Muscle layer of duodenum (tissue), 2 donors: ENCODE measurements around the gene AKAP5.

Experiments
- H3K27ac ChIP-seq: one replicate; pipeline ENCODE4 v1.7.0; 2013; ENCODE audit warnings: mild to moderate bottlenecking, low read length
- H3K27me3 ChIP-seq: one replicate; pipeline ENCODE4 v1.7.0; 2013; ENCODE audit warnings: low read depth, mild to moderate bottlenecking, control low read depth, low read length
- H3K36me3 ChIP-seq, 2 donors: one replicate each; pipeline ENCODE4 v1.7.0; 2013; ENCODE audit warnings: low read length in 2 of 2, control low read depth in 1 of 2, mild to moderate bottlenecking in 1 of 2; ENCODE audit not compliant: insufficient read depth in 2 of 2, control insufficient read depth in 1 of 2
- H3K4me1 ChIP-seq, 2 donors: one replicate each; pipeline ENCODE4 v1.7.0; 2013; ENCODE audit warnings: low read length in 2 of 2, mild to moderate bottlenecking in 2 of 2, control low read depth in 1 of 2, moderate library complexity in 1 of 2; ENCODE audit not compliant: insufficient read depth in 2 of 2, control insufficient read depth in 1 of 2
- H3K4me3 ChIP-seq, 2 donors: one replicate each; pipeline ENCODE4 v1.7.0; 2013; ENCODE audit warnings: low read length in 2 of 2, low read depth in 1 of 2, mild to moderate bottlenecking in 1 of 2
- H3K9me3 ChIP-seq, 2 donors: one replicate each; pipeline ENCODE4 v1.7.0; 2013; ENCODE audit warnings: low read length in 2 of 2, control low read depth in 1 of 2, mild to moderate bottlenecking in 1 of 2; ENCODE audit not compliant: control insufficient read depth in 1 of 2
- donor health status: healthy.

The AKAP5 gene, protein sequence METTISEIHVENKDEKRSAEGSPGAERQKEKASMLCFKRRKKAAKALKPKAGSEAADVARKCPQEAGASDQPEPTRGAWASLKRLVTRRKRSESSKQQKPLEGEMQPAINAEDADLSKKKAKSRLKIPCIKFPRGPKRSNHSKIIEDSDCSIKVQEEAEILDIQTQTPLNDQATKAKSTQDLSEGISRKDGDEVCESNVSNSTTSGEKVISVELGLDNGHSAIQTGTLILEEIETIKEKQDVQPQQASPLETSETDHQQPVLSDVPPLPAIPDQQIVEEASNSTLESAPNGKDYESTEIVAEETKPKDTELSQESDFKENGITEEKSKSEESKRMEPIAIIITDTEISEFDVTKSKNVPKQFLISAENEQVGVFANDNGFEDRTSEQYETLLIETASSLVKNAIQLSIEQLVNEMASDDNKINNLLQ

DNA sequence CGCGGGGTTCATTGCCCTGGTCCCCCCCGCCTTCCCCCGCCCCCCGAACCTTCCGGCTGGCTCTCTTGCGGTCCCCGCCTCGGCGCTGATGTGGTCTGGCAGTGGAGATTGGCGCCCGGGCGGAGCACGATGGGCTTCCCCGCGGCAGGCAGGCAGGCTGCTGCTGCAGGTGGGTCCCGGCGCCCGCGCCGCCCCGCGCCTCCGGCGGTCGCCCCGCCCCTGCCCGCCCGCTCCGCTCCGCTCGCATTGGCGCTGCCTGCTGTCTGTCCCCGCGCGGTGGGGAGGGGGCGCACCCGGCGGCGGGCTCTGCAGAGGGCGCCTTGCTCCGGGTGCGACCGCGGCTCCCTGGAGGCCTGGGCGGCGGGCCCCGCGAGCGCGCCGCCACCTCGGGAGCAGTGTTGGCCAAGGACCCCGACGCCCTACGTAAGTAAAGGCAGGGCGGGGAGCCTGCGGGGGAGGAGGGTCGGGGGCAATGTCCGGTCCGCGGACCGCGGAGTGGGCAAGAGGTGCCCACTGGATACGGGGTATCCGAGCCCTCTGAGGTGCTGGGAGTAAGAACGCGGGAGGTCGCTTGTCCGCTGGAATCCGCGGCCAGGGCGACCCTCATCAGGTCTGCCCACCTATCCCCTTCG lies at the start of gene AKAP5:
Gene AKAP5 (plus strand): TSS at position 309 of the 632 bp plus-strand sequence. CDS start 2,896 bp downstream, outside the sequence.
- peaks cover 0 to 14% of the 10 kb centered on the region in 2 donors for H3K4me1 ChIP-seq
- no peak within 1 kb of the TSS for H3K27ac ChIP-seq
- H3K4me3 ChIP-seq: peak within 1 kb of the TSS; percentile 67 to 96
- H3K9me3 ChIP-seq: no peaks in the 10 kb centered on the region
- H3K27me3 ChIP-seq: no peaks in the 10 kb centered on the region
- H3K36me3 ChIP-seq: no peaks in the 10 kb centered on the region

DNA sequence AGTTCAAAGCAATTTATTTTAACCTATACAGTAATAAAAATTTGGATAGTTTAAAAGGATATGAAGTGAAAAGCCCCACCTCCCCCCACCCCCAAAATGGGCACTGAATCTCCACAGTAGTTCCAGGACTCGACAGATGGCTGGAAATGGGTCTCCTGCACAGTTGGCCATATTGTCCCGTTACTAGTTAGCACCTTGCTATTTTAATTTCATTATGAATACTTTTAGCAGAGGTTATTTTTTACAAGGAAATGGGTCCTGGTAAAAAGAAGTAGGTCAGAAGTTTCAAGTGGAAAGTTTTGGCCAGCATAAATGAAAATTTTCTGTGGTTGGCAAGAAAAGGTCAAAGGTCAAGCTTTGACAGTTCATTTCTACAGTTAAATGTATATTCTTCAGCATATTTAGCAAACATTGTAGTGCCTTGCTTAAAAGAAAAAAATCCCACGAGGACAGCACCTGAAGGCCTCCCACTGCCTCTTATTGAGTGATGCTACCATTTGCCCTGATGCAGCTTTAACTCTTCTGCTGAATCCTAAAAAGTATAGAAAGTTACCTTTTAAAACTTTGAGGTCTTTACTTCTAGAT lies 48.9 kb upstream of the AKAP5 start:
- H3K36me3 ChIP-seq: peaks cover 41 to 45% of the 10 kb centered on the region in 2 donors
- H3K4me1 ChIP-seq: no peaks in the 10 kb centered on the region
- no peak overlapping the region for H3K27ac ChIP-seq
- H3K4me3 ChIP-seq: no peak overlapping the region
- no peaks in the 10 kb centered on the region for H3K27me3 ChIP-seq
- no peaks in the 10 kb centered on the region for H3K9me3 ChIP-seq

DNA sequence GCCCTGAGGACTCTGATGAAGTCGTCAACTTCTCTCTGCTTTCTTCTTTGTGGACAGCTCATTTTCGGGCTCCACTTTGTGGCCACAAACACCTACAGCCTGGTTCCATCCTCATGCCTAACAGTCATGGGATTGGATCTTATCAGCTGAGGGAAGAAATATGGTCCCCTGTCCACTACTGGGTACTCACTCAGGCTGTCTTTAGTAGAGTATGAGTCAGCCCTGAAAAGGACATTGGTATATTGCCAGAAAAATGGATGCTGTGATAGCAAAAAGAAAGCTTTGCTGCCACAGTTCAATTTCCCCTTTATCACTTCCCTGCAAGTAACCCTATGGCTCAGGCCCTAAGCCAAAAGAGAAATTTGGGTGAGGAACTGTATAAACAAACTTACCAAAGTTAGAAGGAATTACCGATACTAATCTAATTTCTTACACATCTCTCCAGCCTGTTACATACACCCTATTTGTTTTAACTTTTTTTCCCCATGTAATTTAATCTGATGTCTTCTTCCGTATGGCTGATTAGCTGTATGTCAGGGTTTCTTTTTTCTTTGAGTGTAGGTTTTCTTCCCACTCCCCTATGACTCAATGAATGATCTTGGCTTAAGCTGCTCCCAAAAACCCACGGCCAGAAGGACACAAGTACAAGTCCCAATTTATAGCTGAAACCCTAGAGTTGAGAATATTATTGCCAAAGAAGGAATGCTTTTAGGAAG lies 48.1 kb upstream of the AKAP5 start:
- no peaks in the 10 kb centered on the region for H3K27me3 ChIP-seq
- H3K9me3 ChIP-seq: no peaks in the 10 kb centered on the region
- H3K27ac ChIP-seq: no peak overlapping the region
- no peaks in the 10 kb centered on the region for H3K4me1 ChIP-seq
- no peak overlapping the region for H3K4me3 ChIP-seq
- H3K36me3 ChIP-seq: peaks cover 45 to 48% of the 10 kb centered on the region in 2 donors

DNA sequence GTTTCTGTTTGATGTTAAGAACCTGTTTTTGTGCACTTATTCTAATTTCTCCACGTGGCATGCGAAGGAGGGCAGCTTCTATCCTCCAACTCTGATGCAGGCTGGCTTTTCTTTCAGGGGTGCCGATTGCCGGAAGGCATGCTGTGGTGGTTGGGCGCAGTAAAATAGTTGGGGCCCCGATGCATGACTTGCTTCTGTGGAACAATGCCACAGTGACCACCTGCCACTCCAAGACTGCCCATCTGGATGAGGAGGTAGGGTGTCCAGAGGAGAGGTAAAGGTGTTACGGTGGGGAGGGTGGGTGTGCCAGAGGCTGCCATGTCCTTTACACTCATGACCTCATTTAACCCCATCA lies 47.6 kb upstream of the AKAP5 start:
- Histone ChIP-seq H3K27ac (no peak overlapping the region), H3K4me3 (no peak overlapping the region), H3K36me3 (peaks cover 45 to 47% of the 10 kb centered on the region in 2 donors), H3K27me3 (no peaks in the 10 kb centered on the region), H3K9me3 (no peaks in the 10 kb centered on the region), H3K4me1 (no peaks in the 10 kb centered on the region)

DNA sequence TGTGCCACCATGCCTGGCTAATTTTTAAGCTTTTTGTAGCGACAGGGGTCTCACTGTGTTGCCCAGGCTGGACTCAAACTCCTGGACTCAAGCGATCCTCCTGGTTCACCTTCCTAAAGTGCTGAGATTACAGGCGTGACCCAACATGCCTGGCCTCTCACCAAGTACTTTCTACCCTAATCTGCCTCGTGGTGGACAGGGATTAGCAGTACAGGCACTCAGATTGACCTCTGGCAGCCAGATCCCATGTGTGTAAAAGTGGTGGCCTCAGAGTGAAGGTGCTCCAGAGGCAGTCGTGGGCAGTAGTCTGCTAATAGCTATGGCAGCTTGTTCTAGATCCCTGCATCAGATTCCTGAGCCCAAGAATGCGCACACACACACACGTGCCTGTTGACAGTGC lies 46.3 kb upstream of the AKAP5 start:
- no peak overlapping the region for H3K4me3 ChIP-seq
- H3K9me3 ChIP-seq: no peaks in the 10 kb centered on the region
- peaks cover 40 to 44% of the 10 kb centered on the region in 2 donors for H3K36me3 ChIP-seq
- no peaks in the 10 kb centered on the region for H3K4me1 ChIP-seq
- H3K27me3 ChIP-seq: no peaks in the 10 kb centered on the region
- H3K27ac ChIP-seq: no peak overlapping the region

DNA sequence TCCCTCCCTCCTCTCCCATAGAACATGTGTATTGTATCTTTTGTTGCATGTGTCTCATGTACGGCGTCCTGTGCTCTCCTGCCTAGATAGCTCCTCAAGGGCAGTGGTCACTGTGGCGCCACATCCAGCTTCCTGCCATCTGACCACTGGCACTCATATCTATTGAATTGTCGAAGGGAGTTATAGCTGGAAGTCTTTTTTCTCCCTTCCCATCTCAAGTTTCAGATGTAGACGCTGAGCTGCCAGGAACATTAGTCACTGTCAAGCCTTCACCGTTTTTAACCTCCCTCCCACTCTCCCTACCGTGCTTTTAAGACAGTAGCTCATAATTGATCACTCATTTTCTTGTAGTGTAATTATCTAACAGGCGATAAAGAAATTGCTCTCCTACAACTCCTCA lies 44.1 kb upstream of the AKAP5 start:
- Histone ChIP-seq H3K36me3 (peaks cover 37 to 57% of the 10 kb centered on the region in 2 donors), H3K9me3 (no peaks in the 10 kb centered on the region), H3K27ac (no peak overlapping the region), H3K4me3 (no peak overlapping the region), H3K4me1 (no peaks in the 10 kb centered on the region), H3K27me3 (no peaks in the 10 kb centered on the region)

DNA sequence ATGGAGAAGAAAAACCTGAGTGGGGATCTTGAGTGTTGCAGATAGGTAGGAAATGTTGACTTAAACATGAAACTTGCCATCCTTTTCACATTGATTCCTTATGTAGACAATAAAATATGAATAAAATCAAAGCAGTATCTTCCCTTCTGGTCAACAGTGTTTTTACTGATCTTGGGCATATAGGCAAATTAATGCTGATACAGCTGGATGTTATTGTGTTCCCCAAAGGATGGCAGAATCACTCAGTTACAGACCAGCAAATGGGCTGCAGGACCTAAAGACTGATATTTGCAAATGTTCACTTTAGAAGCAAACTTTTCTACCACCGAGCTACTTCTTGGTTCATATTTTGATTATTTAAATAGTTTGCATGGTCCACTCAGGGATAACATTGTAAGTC lies 43.3 kb upstream of the AKAP5 start:
- Histone ChIP-seq H3K4me3 (no peak overlapping the region), H3K36me3 (peaks cover 29 to 66% of the 10 kb centered on the region in 2 donors), H3K27ac (no peak overlapping the region), H3K9me3 (no peaks in the 10 kb centered on the region), H3K4me1 (no peaks in the 10 kb centered on the region), H3K27me3 (no peaks in the 10 kb centered on the region)

DNA sequence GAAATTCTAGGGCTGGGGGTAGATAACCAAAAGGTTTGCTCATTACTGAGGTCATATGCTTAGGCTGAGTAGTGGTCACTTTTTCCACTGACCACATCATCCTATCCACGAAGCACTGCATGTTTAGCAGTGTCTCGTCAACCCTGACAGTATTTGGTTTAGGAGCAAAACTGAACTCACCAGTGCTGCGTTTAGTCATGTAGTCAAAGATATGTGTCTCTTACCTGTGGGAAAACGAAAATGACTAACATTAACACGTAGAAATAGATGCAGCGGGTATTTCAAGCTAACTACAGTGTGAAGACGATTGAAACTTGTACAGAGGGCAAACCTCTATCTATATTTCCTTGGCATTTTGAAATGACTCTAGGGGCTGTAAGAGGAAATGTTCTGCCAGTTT lies 42.5 kb upstream of the AKAP5 start:
- Histone ChIP-seq H3K27me3 (no peaks in the 10 kb centered on the region), H3K27ac (no peak overlapping the region), H3K4me3 (no peak overlapping the region), H3K9me3 (no peaks in the 10 kb centered on the region), H3K4me1 (no peaks in the 10 kb centered on the region), H3K36me3 (peaks cover 27 to 70% of the 10 kb centered on the region in 2 donors)

DNA sequence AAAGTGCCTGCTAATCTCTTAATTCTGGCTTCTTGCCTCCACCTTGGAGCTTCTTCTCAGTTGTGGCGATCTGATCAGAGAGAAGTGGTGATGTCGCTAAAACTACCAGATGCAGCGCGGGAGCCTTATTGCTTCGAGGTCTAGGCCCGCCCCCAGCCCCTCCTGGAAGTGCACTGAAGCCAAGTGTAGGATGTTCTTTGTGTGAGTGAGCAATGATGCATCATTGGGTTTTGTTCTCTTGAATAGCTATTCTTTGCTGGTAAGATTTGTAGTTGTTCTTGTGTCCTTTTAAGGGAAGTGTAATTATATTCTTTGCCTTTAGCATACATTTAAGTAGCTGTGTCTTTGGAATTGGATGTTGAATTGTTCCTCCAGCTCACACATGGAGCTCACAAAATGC lies 41.3 kb upstream of the AKAP5 start:
- Histone ChIP-seq H3K27ac (no peak overlapping the region), H3K36me3 (peaks cover 26 to 77% of the 10 kb centered on the region in 2 donors), H3K4me1 (no peaks in the 10 kb centered on the region), H3K27me3 (no peaks in the 10 kb centered on the region), H3K9me3 (no peaks in the 10 kb centered on the region), H3K4me3 (no peak overlapping the region)

DNA sequence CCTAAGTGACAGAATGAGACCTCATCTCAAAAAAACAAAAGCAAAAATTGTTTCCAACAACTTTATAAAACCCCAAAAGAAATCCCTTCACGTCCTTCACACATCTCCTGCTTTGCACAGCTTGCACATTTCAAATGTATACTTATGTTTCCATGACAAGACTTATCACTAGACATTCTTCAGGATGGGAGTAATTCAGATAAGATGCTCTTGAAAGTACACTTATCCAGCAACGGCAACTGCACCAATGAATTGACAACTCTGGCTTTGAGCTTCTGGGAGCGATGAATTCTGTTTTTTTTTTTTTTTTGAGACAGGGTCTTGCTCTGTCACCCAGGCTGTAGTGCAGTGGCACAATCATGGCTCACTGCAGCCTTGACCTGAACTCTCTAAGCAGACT lies 30.8 kb upstream of the AKAP5 start:
- Histone ChIP-seq H3K4me3 (no peak overlapping the region), H3K36me3 (peaks cover 31 to 49% of the 10 kb centered on the region in 2 donors), H3K27me3 (no peaks in the 10 kb centered on the region), H3K27ac (no peak overlapping the region), H3K4me1 (no peaks in the 10 kb centered on the region), H3K9me3 (no peaks in the 10 kb centered on the region)

DNA sequence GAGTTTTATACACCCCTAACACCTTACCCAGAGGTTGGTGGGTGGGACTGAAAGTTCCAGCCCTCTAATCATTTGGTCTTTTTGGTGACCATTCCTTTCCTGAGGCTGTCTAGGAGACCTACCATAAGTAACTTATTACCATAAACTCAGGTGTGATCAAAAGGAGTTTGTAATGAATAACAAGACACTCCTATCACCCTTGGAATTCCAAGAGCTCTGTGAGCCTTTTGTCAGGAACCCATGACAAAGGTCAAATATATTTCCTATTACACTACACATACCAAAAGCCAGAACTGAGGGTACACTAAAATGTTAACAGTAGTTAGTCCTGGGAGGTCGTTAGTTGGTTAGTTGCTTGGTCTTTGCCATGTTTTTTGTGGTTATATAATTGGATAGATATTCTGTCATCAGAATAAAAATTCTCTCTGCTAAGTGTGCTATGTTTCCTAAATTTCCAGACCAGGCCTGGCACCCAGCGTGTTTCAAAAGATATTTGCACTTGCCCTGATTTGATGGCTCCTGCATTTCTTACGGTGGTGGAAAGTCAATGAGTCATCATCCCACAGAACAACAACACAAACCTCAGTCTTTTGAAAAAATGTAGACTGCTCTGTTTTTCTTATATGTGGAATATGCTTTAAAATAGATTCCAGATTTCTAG lies 27.0 kb upstream of the AKAP5 start:
- H3K27ac ChIP-seq: no peak overlapping the region
- peaks cover 23 to 54% of the 10 kb centered on the region in 2 donors for H3K36me3 ChIP-seq
- no peaks in the 10 kb centered on the region for H3K27me3 ChIP-seq
- H3K9me3 ChIP-seq: no peaks in the 10 kb centered on the region
- H3K4me3 ChIP-seq: no peak overlapping the region
- no peaks in the 10 kb centered on the region for H3K4me1 ChIP-seq
